GM19452 (cell line): Measurements from ENCODE around the gene PCIF1.

Experiments used
- ATAC-seq: cut with Tn5 transposase; IDR thresholded peaks from one replicate; pipeline ENCODE4 v1.9.1; 2021; ENCODE audit not compliant: unreplicated experiment

Gene PCIF1

GRCh38 chr20:45904583-45905504, 29.6 kb upstream of the PCIF1 start:
- no peak for ATAC-seq

- ATAC-seq = no peak
Observed at GRCh38 chr20:45905505-45906079, 28.9 kb upstream of the PCIF1 start.

- no peak for ATAC-seq
Observed at GRCh38 chr20:45907219-45907948, 27.1 kb upstream of the PCIF1 start.

GRCh38 chr20:45908084-45908483, 26.4 kb upstream of the PCIF1 start:
- no peak for ATAC-seq

GRCh38 chr20:45909336-45909808, 25.1 kb upstream of the PCIF1 start:
- ATAC-seq = no peak

- ATAC-seq = no peak
Observed at GRCh38 chr20:45909817-45910669, 24.4 kb upstream of the PCIF1 start.

- ATAC-seq = peak; percentile 83
Observed at GRCh38 chr20:45910670-45911485, 23.6 kb upstream of the PCIF1 start.

GRCh38 chr20:45911486-45912343, 22.8 kb upstream of the PCIF1 start, which contains the start of gene PLTP:
PLTP (minus strand) TSS chr20:45912155; CDS start chr20:45911452, 703 bp downstream.
- no peak for ATAC-seq

- ATAC-seq = no peak
Observed at GRCh38 chr20:45912344-45912682, 22.2 kb upstream of the PCIF1 start.

- ATAC-seq = no peak
Observed at GRCh38 chr20:45913116-45913515, 21.4 kb upstream of the PCIF1 start.

- no peak for ATAC-seq
Observed at GRCh38 chr20:45917790-45918141, 16.7 kb upstream of the PCIF1 start.

- no peak for ATAC-seq
Observed at GRCh38 chr20:45918182-45918737, 16.2 kb upstream of the PCIF1 start.

GRCh38 chr20:45918779-45919537, 15.5 kb upstream of the PCIF1 start:
- no peak for ATAC-seq

- ATAC-seq = no peak
Observed at GRCh38 chr20:45919542-45920399, 14.7 kb upstream of the PCIF1 start.

GRCh38 chr20:45920462-45921336, 13.8 kb upstream of the PCIF1 start:
- no peak for ATAC-seq
